ENCODE results near the gene SLC8B1.

SLC8B1 gene

GRCh38 chr12:113340061-113340460 lies 5.2 kb upstream of the SLC8B1 start:
- DNase-seq (no peak), ATAC-seq (no peak)
- Mint-ChIP-seq H3K27me3 (no peaks in the 10 kb centered on the region), H3K4me1 (peaks cover 3% of the 10 kb centered on the region), H3K36me3 (ENCODE audit: low read depth) (no peaks in the 10 kb centered on the region), H3K27ac (no peak overlapping the region), H3K4me3 (no peak overlapping the region), H3K9me3 (no peaks in the 10 kb centered on the region)

- no peak overlapping the region for H3K27ac Mint-ChIP-seq
- ATAC-seq (no peak), DNase-seq (no peak)
- no peak overlapping the region for H3K4me3 Mint-ChIP-seq
- no peaks in the 10 kb centered on the region for H3K9me3 Mint-ChIP-seq
- H3K4me1 Mint-ChIP-seq, result peaks cover 3% of the 10 kb centered on the region
- no peaks in the 10 kb centered on the region for H3K36me3 Mint-ChIP-seq (ENCODE audit: low read depth)
- no peaks in the 10 kb centered on the region for H3K27me3 Mint-ChIP-seq
Observed at GRCh38 chr12:113339540-113339939, 4.6 kb upstream of the SLC8B1 start.

- Mint-ChIP-seq H3K4me1 (peaks cover 30% of the 10 kb centered on the region), H3K4me3 (peak overlapping the region; percentile 97)
- DNase-seq, result no peak
Observed at GRCh38 chr12:113333877-113334785, 778 bp downstream of the SLC8B1 start.

GRCh38 chr12:113333418-113333750 lies 1.5 kb downstream of the SLC8B1 start:
- Mint-ChIP-seq H3K27me3 (no peaks in the 10 kb centered on the region), H3K9me3 (no peaks in the 10 kb centered on the region), H3K4me1 (peaks cover 31% of the 10 kb centered on the region), H3K27ac (no peak overlapping the region), H3K36me3 (ENCODE audit: low read depth) (peaks cover 12% of the 10 kb centered on the region), H3K4me3 (peak overlapping the region; percentile 97)
- DNase-seq (no peak), ATAC-seq (no peak)

More at GRCh38 chr12:113333877-113334785, 778 bp downstream of the SLC8B1 start:
- ATAC-seq, result peak; percentile 1
- H3K36me3 Mint-ChIP-seq (ENCODE audit: low read depth), result peaks cover 12% of the 10 kb centered on the region
- H3K9me3 Mint-ChIP-seq, result no peaks in the 10 kb centered on the region
- no peaks in the 10 kb centered on the region for H3K27me3 Mint-ChIP-seq
- peak overlapping the region; percentile 80 for H3K27ac Mint-ChIP-seq

GRCh38 chr12:113332688-113333417 lies 2.1 kb downstream of the SLC8B1 start:
- H3K36me3 Mint-ChIP-seq (ENCODE audit: low read depth), result peaks cover 14% of the 10 kb centered on the region

GRCh38 chr12:113330505-113330904 lies 4.4 kb downstream of the SLC8B1 start:
- Mint-ChIP-seq H3K27ac (no peak overlapping the region), H3K4me3 (no peak overlapping the region), H3K27me3 (no peaks in the 10 kb centered on the region), H3K9me3 (no peaks in the 10 kb centered on the region), H3K4me1 (peaks cover 40% of the 10 kb centered on the region), H3K36me3 (ENCODE audit: low read depth) (peaks cover 18% of the 10 kb centered on the region)
- DNase-seq, result no peak
- ATAC-seq, result no peak

More at GRCh38 chr12:113332688-113333417, 2.1 kb downstream of the SLC8B1 start:
- Mint-ChIP-seq H3K27ac (no peak overlapping the region), H3K4me3 (peak overlapping the region; percentile 14), H3K4me1 (peaks cover 34% of the 10 kb centered on the region), H3K9me3 (no peaks in the 10 kb centered on the region), H3K27me3 (no peaks in the 10 kb centered on the region)
- ATAC-seq (no peak), DNase-seq (no peak)

- no peak overlapping the region for H3K4me3 Mint-ChIP-seq
- H3K4me1 Mint-ChIP-seq, result peaks cover 40% of the 10 kb centered on the region
- H3K36me3 Mint-ChIP-seq (ENCODE audit: low read depth), result peaks cover 18% of the 10 kb centered on the region
- DNase-seq (no peak), ATAC-seq (no peak)
- H3K27me3 Mint-ChIP-seq, result no peaks in the 10 kb centered on the region
- no peaks in the 10 kb centered on the region for H3K9me3 Mint-ChIP-seq
- peak overlapping the region; percentile 60 for H3K27ac Mint-ChIP-seq
Observed at GRCh38 chr12:113329791-113330417, 5.0 kb downstream of the SLC8B1 start.

GRCh38 chr12:113329022-113329790 lies 5.7 kb downstream of the SLC8B1 start:
- ATAC-seq (no peak), DNase-seq (no peak)
- Mint-ChIP-seq H3K36me3 (ENCODE audit: low read depth) (peaks cover 18% of the 10 kb centered on the region), H3K9me3 (no peaks in the 10 kb centered on the region), H3K4me3 (no peak overlapping the region), H3K27me3 (no peaks in the 10 kb centered on the region), H3K4me1 (peaks cover 39% of the 10 kb centered on the region), H3K27ac (peak overlapping the region; percentile 60)

- Mint-ChIP-seq H3K36me3 (ENCODE audit: low read depth) (peaks cover 21% of the 10 kb centered on the region), H3K4me1 (peaks cover 36% of the 10 kb centered on the region), H3K27ac (no peak overlapping the region), H3K9me3 (no peaks in the 10 kb centered on the region), H3K4me3 (no peak overlapping the region), H3K27me3 (no peaks in the 10 kb centered on the region)
- DNase-seq (no peak), ATAC-seq (no peak)
Observed at GRCh38 chr12:113328368-113328889, 6.5 kb downstream of the SLC8B1 start.

- no peaks in the 10 kb centered on the region for H3K9me3 Mint-ChIP-seq
- no peaks in the 10 kb centered on the region for H3K27me3 Mint-ChIP-seq
- ATAC-seq (no peak), DNase-seq (no peak)
- no peak overlapping the region for H3K4me3 Mint-ChIP-seq
- H3K4me1 Mint-ChIP-seq, result peaks cover 23% of the 10 kb centered on the region
- peaks cover 25% of the 10 kb centered on the region for H3K36me3 Mint-ChIP-seq (ENCODE audit: low read depth)
- peak overlapping the region; percentile 22 for H3K27ac Mint-ChIP-seq
Observed at GRCh38 chr12:113326775-113327395, 8.0 kb downstream of the SLC8B1 start.

GRCh38 chr12:113325916-113326315 lies 9.0 kb downstream of the SLC8B1 start:
- Mint-ChIP-seq H3K27ac (no peak overlapping the region), H3K4me3 (no peak overlapping the region), H3K27me3 (no peaks in the 10 kb centered on the region), H3K4me1 (peaks cover 23% of the 10 kb centered on the region), H3K9me3 (no peaks in the 10 kb centered on the region), H3K36me3 (ENCODE audit: low read depth) (peaks cover 25% of the 10 kb centered on the region)
- ATAC-seq (no peak), DNase-seq (no peak)

GRCh38 chr12:113322343-113322742 lies 12.6 kb downstream of the SLC8B1 start:
- Mint-ChIP-seq H3K4me1 (peaks cover 14% of the 10 kb centered on the region), H3K27ac (no peak overlapping the region), H3K27me3 (no peaks in the 10 kb centered on the region), H3K4me3 (no peak overlapping the region), H3K36me3 (ENCODE audit: low read depth) (peaks cover 30% of the 10 kb centered on the region), H3K9me3 (no peaks in the 10 kb centered on the region)
- no peak for ATAC-seq
- no peak for DNase-seq

- Mint-ChIP-seq H3K36me3 (ENCODE audit: low read depth) (peaks cover 27% of the 10 kb centered on the region), H3K27me3 (no peaks in the 10 kb centered on the region), H3K4me3 (no peak overlapping the region), H3K9me3 (no peaks in the 10 kb centered on the region), H3K27ac (no peak overlapping the region), H3K4me1 (peaks cover 4% of the 10 kb centered on the region)
- DNase-seq (no peak), ATAC-seq (no peak)
Observed at GRCh38 chr12:113320401-113320800, 14.5 kb downstream of the SLC8B1 start.

All from activated naive CD8-positive, alpha-beta T cell treated with anti-CD3 and anti-CD28 coated beads, Interleukin-2, amount 50 U/mL, for 24 hours (primary cell).